RPMI7951 (cell line): Measurements from ENCODE around the gene LRIG1. TPM values are rescaled to one million over a fixed set of nuclear protein-coding genes. Genes with fewer than 3 reads are reported as not detected.

Experiments
- DNase-seq: peaks from one replicate; pipeline ENCODE4 v3.0.0-alpha.2; 2012; ENCODE audit warnings: low read depth
- total RNA-seq: library from RNA; depleted of rRNA; stranded (reverse); fragments of >200 nt; shearing (Covaris generic); gene quantifications from 2 replicates; pipeline ENCODE4 v1.2.3, GENCODE V29; 2014

The LRIG1 gene
- total RNA-seq, 1 experiment from 2014 or later = 56.7 TPM

GRCh38 chr3:66443118-66443803 is 57.6 kb downstream of the LRIG1 start:
- no peak for DNase-seq

DNA sequence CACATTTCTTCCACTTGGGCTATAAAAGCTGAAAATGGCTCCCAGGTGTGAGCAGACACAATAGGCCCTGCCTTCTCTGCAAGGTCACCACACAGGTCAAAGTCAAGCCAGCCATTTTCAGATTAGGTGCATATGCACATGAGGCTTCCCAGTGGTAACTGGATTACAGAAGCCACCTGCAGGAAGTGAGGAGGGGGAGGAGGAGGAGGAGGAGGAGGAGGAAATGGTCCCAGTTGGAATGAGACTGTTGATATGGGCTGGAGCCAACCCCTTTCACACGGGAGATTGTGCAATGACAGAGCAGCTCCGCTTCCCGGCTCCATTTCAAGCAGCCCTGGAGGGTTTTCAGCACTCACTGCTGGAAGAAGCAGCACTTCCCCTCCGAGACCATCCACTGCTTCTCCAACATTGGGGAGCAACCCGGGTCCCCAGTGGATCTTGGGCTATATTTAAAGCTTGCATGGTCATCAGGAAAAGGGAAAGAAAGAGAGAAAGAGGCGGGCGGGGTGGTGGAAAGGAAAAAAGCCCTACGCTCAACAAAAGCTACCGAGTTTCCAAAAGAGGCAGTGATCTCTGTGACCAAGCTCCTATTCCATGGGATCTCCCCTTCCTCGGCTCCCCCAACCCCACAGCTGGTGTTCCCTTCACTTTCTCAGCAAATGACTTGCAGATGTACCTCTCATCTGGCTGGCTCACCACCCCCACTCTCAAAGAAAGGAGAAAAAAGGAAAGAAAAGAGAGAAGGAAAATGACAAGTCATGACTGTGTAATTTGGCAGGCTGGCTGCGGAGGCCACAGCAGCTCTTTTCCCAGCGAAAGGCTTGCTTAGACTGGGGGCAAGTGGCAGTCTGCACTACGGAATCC is 58.3 kb downstream of the LRIG1 start:
- DNase-seq = peak; percentile 94

DNA sequence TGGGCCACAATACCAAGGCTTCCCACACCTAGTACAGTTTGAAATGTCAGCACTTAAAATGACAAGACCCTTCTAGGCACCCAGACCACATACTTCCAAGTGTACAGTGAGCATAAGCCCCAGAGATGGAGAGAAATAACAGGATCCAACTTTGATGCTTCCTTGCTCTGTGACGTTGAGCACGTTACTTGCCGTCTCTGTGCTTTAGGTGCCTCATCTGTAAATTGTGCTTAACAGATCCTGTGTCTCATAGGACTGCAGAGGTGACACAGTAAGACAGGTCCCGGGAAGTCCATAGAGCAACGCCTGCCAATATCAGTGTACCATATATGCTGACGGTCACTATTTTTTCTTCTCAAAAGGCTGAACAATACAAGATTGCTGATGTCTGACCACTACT is 59.1 kb downstream of the LRIG1 start:
- no peak for DNase-seq

DNA sequence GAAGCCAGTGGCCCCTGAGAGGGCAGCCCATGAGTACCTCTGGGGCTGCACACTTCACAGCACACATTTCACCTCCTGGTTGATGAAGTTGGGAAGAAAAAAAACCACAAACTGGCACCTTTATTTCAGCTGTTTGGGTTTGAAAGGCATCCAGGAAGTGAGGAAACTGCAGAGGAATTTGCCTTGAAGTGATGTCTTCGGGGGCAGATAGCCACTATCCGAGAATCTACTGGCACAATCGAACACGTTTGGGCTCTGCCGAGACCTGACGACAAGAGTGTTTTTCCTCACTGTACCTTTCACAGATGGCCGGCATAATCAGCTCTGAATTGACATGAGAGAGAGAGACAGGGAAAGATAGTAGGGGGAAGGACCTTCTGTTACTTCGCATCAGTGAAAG is 59.7 kb downstream of the LRIG1 start:
- peak; percentile 92 for DNase-seq

DNA sequence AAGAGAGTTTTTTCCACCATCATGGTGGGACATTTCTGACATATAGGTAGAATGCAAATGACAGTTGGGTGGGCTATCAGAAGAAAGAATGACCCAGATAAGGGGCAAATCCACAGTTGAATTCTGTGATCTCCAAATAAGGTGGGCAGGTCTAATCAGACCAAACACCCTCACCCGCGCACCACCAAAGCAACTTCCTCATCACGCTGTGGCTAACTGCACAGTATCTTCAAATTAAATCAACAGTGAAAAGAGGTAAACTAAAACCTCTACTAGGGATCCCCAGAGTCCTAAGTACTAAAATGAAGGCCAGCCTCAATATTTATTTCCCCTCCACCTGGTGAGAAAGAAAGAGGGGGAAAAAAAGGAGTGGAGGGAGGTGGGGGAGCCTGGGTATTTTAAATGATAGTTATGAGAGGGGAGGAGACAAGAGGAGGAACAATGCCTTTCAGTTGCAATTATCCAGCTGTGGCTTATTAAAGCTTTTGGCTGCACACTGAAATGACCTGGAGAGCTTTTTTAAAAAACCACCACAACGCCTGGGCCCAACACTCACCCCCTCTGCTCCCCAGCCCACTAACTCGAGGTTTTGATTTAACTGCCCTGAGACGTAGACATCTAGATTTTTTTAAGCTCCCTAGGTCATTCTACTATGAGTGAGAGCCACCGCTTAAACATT is 61.0 kb downstream of the LRIG1 start:
- DNase-seq = peak; percentile 78

DNA sequence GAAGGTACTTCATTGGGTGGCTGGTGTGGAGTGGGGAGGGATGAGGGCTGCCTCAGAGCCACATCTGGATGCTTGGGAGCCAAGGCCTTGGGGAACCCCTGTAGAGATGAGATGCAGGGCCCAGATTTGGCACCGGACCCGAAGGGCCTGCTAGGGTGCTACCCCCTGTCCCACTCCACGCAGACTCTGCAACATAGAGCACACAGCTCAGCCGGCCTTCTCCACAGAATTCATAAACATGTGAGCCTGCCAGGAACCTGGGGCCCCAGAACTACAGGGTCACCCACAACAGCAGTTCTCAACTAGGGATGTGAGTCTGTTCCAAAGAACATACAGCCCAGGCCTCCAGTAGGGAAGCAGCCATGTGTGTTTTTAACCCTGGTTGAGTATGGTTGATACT is 62.8 kb downstream of the LRIG1 start:
- no peak for DNase-seq

GRCh38 chr3:66437341-66437929 is 63.4 kb downstream of the LRIG1 start:
- no peak for DNase-seq

DNA sequence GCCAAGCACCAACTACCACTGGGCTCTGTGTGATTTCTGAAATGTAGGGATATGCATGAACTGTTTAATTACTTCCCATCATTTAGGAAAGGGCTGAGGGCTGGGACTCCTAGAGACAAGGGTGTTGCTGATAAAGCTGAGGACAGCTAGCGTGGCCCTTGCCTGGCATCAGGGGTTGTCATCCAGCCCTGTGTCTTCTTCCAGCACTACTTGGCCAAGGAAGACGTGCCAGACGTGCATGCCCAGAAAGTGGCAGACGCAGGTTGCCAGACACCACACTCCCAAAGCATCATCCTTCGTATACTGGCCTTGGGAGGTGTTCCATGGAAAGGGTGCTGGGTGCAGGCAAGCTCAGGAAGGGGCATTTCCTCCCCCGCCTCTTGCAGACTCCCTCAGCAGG is 64.8 kb downstream of the LRIG1 start:
- DNase-seq = no peak

- no peak for DNase-seq
Observed at GRCh38 chr3:66434726-66435125, 66.1 kb downstream of the LRIG1 start.

DNA sequence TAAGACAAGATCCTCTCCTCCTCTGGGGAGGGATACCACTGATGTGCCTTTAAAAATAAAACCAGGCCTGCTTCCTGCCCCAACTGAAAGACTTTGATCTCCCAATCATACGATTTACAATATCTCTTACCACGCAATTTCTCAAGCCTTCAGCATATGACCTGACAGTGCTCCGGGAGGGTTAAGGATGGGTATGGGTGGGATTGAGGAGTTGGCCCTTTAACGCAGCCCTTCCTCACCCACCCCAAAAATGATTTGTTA is 67.4 kb downstream of the LRIG1 start:
- no peak for DNase-seq

- DNase-seq = peak; percentile 82
Observed at GRCh38 chr3:66432767-66433521, 67.9 kb downstream of the LRIG1 start.

GRCh38 chr3:66432041-66432766 is 68.6 kb downstream of the LRIG1 start:
- no peak for DNase-seq

GRCh38 chr3:66431494-66431893 is 69.3 kb downstream of the LRIG1 start:
- peak; percentile 93 for DNase-seq

DNA sequence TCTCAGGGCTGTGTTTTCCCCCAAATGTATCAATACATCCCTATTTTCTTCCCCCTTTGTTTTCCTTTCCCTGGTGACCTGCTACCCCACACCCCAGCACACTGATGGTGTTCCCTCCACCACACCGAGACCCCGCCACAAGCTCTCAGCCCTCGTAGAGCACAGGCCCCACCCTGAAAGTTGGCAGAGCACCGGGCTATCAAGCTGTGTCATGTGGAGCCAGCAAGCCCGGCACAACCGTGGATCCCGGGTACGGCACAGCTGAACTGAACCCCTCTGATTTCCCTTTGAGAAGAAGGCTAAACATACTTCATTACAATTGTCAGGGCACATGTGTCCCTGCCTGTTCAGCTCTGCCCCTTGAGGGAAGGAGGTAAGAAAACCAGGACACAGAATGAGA is 69.9 kb downstream of the LRIG1 start:
- DNase-seq = no peak

- DNase-seq = peak; percentile 99
Observed at GRCh38 chr3:66428733-66429132, 72.1 kb downstream of the LRIG1 start.

DNA sequence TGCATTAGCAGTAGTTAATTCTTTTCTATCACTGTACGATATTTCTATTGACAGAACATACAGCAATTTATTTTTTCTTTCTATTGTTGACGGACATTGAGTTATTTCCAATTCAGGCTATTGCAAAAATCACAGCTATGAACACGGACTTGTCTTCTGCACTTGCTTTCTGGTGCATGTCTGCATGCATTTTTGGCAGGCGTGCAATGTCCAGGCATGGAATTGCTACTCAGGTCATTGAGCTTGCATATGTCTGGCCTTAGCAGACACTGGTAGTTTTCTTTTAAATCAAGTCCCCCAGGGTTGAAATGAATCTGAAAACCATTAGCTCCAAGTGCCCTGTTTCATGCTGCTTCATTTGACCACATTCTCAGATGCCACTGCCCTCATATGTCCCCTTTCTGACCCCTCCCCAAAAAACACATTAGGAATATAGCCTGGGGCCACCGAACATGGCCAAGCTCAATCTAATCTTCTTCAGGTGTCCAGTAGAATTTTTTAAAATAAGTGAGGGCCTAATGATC is 72.8 kb downstream of the LRIG1 start:
- peak; percentile 64 for DNase-seq

GRCh38 chr3:66427352-66427751 is 73.5 kb downstream of the LRIG1 start:
- DNase-seq = no peak

- no peak for DNase-seq
Observed at GRCh38 chr3:66426135-66426534, 74.7 kb downstream of the LRIG1 start.

- no peak for DNase-seq
Observed at GRCh38 chr3:66425576-66426114, 75.2 kb downstream of the LRIG1 start.

- no peak for DNase-seq
Observed at GRCh38 chr3:66425032-66425431, 75.8 kb downstream of the LRIG1 start.

GRCh38 chr3:66423791-66424190 is 77.0 kb downstream of the LRIG1 start:
- DNase-seq = peak; percentile 84
